ENCODE measurements around the gene KIF25. TPM values are rescaled to one million over a fixed set of nuclear protein-coding genes. Genes with fewer than 3 reads are reported as not detected.

KIF25 gene
- total RNA-seq, 1 experiment from 2014 or later = 0.28 TPM

- no peak overlapping the region for H3K27ac Mint-ChIP-seq
- TF ChIP-seq CDX4 (CRISPR knock-in tag; IDR thresholded peaks at IDR 0.05; ENCODE audit: borderline replicate concordance) = no peak
- no peaks in the 10 kb centered on the region; the same call in 1 of the 2 replicates for H3K36me3 Mint-ChIP-seq
- H3K4me3 Mint-ChIP-seq = no peak overlapping the region
- no peak for DNase-seq (ENCODE audit: low spot score)
- no peak for ATAC-seq
- no peaks in the 10 kb centered on the region for H3K4me1 Mint-ChIP-seq
- ChIA-PET POLR2A (no interaction called here), CTCF (no interaction called here)
- peaks cover 14% of the 10 kb centered on the region for H3K9me3 Mint-ChIP-seq
- no peaks in the 10 kb centered on the region for H3K27me3 Mint-ChIP-seq (ENCODE audit: low read depth)
Measured at GRCh38 chr6:167985911-167986595, 11.4 kb upstream of the KIF25 start.

- ChIA-PET POLR2A (no interaction called here), CTCF (no interaction called here)
- no peak for ATAC-seq
- DNase-seq (ENCODE audit: low spot score) = no peak
- H3K4me3 Mint-ChIP-seq = no peak overlapping the region
- H3K4me1 Mint-ChIP-seq = no peaks in the 10 kb centered on the region
- H3K9me3 Mint-ChIP-seq = peaks cover 14% of the 10 kb centered on the region
- H3K27ac Mint-ChIP-seq = no peak overlapping the region
- H3K36me3 Mint-ChIP-seq = no peaks in the 10 kb centered on the region; the same call in 1 of the 2 replicates
- no peaks in the 10 kb centered on the region for H3K27me3 Mint-ChIP-seq (ENCODE audit: low read depth)
- TF ChIP-seq ZNF281 (CRISPR knock-in tag; IDR thresholded peaks at IDR 0.05) (no peak), CREB1 (CRISPR knock-in tag; IDR thresholded peaks at IDR 0.05) (no peak), PRDM15 (CRISPR knock-in tag; IDR thresholded peaks at IDR 0.05) (no peak), USF2 (CRISPR knock-in tag; IDR thresholded peaks at IDR 0.05) (no peak), STAT6 (CRISPR knock-in tag; conservative IDR thresholded peaks at IDR 0.05; ENCODE audit: low read depth) (no peak), HMGXB4 (CRISPR knock-in tag; IDR thresholded peaks at IDR 0.05) (no peak), AFF4 (CRISPR knock-in tag; IDR thresholded peaks at IDR 0.05; ENCODE audit: borderline replicate concordance) (no peak), CDX4 (CRISPR knock-in tag; IDR thresholded peaks at IDR 0.05; ENCODE audit: borderline replicate concordance) (no peak), HMGA2 (CRISPR knock-in tag; IDR thresholded peaks at IDR 0.05) (no peak), E2F1 (CRISPR knock-in tag; IDR thresholded peaks at IDR 0.05) (no peak), ZNF121 (CRISPR knock-in tag; IDR thresholded peaks at IDR 0.05) (no peak)
Measured at GRCh38 chr6:167987396-167988153, 9.9 kb upstream of the KIF25 start.

Data from WTC11 (cell line).